GM10266 (cell line): ENCODE data around the gene NOSIP.

Experiments used
- DNase-seq: peaks from one replicate; pipeline ENCODE4 v3.0.0; 2012; ENCODE audit errors: extremely low spot score
- CTCF ChIP-seq: IDR thresholded peaks from 2 replicates; pipeline ENCODE4 v1.5.1; 2012; ENCODE audit warnings: mild to moderate bottlenecking, low read depth; ENCODE audit not compliant: control insufficient read depth, insufficient read depth; ENCODE audit errors: missing control alignments

NOSIP gene

GRCh38 chr19:49590071-49590970 lies 10.0 kb upstream of the NOSIP start:
- no peak for TF ChIP-seq CTCF
- DNase-seq = peak; percentile 93

- no peak for TF ChIP-seq CTCF
Observed at GRCh38 chr19:49589502-49589905, 9.1 kb upstream of the NOSIP start.

GRCh38 chr19:49588365-49589122 lies 8.2 kb upstream of the NOSIP start:
- no peak for TF ChIP-seq CTCF
- DNase-seq = no peak

More at GRCh38 chr19:49589502-49589905, 9.1 kb upstream of the NOSIP start:
- no peak for DNase-seq

GRCh38 chr19:49587227-49587626 lies 6.9 kb upstream of the NOSIP start:
- no peak for TF ChIP-seq CTCF
- DNase-seq = no peak

GRCh38 chr19:49585023-49585422 lies 4.7 kb upstream of the NOSIP start:
- no peak for DNase-seq
- TF ChIP-seq CTCF = no peak

GRCh38 chr19:49583239-49583638 lies 2.9 kb upstream of the NOSIP start:
- no peak for TF ChIP-seq CTCF

GRCh38 chr19:49581007-49581508 lies 702 bp upstream of the NOSIP start, which contains the start of gene PRRG2:
Gene PRRG2 (plus strand): TSS chr19:49581316. CDS start chr19:49583220, 1,904 bp downstream.
- TF ChIP-seq CTCF = no peak
- no peak for DNase-seq

More at GRCh38 chr19:49583239-49583638, 2.9 kb upstream of the NOSIP start:
- DNase-seq = no peak
